ENCODE results near the gene IL17RE. TPM values are rescaled to one million over a fixed set of nuclear protein-coding genes. Genes with fewer than 3 reads are reported as not detected.

IL17RE gene
- total RNA-seq, 1 donor from 2014 or later, result 0.74 TPM

DNA sequence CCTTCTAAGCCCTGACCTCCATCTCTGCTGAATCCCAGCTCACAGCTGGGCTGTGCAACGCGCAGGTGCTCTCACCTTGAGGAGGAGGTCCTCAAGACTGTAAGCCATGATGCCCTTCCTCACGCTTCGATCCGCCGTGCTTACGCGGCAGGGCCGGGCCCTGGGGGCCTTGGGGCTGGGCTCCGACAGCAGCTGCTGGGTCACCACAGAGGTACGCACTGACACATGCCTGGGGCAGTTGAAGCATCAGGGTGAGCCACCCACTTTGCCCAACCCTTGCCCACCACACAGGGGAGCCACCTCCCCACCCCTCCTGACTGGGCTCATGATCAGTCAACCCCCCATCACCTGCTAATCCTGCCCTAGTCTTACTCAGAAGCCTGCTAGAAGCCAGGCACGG lies 25.7 kb upstream of the IL17RE start:
- Mint-ChIP-seq H3K4me1 (ENCODE audit: unreplicated experiment) (no peaks in the 10 kb centered on the region), H3K4me3 (ENCODE audit: unreplicated experiment) (no peak overlapping the region), H3K36me3 (ENCODE audit: low read depth, unreplicated experiment) (no peaks in the 10 kb centered on the region), H3K27me3 (ENCODE audit: unreplicated experiment) (peaks cover 2% of the 10 kb centered on the region), H3K27ac (ENCODE audit: unreplicated experiment) (no peak overlapping the region), H3K9me3 (ENCODE audit: unreplicated experiment) (no peaks in the 10 kb centered on the region)
- TF ChIP-seq, protein P1, sequence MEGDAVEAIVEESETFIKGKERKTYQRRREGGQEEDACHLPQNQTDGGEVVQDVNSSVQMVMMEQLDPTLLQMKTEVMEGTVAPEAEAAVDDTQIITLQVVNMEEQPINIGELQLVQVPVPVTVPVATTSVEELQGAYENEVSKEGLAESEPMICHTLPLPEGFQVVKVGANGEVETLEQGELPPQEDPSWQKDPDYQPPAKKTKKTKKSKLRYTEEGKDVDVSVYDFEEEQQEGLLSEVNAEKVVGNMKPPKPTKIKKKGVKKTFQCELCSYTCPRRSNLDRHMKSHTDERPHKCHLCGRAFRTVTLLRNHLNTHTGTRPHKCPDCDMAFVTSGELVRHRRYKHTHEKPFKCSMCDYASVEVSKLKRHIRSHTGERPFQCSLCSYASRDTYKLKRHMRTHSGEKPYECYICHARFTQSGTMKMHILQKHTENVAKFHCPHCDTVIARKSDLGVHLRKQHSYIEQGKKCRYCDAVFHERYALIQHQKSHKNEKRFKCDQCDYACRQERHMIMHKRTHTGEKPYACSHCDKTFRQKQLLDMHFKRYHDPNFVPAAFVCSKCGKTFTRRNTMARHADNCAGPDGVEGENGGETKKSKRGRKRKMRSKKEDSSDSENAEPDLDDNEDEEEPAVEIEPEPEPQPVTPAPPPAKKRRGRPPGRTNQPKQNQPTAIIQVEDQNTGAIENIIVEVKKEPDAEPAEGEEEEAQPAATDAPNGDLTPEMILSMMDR (IDR thresholded peaks at IDR 0.05; ENCODE audit: unreplicated experiment), result no peak
- no peak for DNase-seq (ENCODE audit: low spot score)

DNA sequence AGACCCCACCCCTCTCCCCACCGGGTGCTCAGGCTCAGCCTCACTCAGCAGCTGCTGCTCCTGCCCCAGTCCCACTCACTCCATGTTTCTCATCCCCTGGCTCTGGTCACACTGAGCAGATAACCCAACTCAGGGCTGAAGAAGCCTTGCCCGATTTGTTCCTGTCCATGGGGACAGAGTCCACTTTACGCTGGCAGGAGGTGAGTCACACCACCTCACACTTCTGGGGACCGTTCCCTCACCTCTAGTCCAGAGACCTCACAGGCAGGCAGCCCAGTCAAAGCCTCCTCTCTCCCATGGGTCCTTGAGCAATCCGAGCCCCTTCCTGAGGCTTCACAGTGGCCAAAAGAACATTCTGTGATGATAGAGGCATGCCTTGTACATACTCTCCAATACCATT lies 23.9 kb upstream of the IL17RE start:
- Mint-ChIP-seq H3K27me3 (ENCODE audit: unreplicated experiment) (peaks cover 2% of the 10 kb centered on the region), H3K36me3 (ENCODE audit: low read depth, unreplicated experiment) (no peaks in the 10 kb centered on the region), H3K9me3 (ENCODE audit: unreplicated experiment) (no peaks in the 10 kb centered on the region), H3K4me3 (ENCODE audit: unreplicated experiment) (no peak overlapping the region), H3K27ac (ENCODE audit: unreplicated experiment) (no peak overlapping the region), H3K4me1 (ENCODE audit: unreplicated experiment) (no peaks in the 10 kb centered on the region)
- DNase-seq (ENCODE audit: low spot score), result no peak
- TF ChIP-seq, protein P1 (IDR thresholded peaks at IDR 0.05; ENCODE audit: unreplicated experiment), result no peak

DNA sequence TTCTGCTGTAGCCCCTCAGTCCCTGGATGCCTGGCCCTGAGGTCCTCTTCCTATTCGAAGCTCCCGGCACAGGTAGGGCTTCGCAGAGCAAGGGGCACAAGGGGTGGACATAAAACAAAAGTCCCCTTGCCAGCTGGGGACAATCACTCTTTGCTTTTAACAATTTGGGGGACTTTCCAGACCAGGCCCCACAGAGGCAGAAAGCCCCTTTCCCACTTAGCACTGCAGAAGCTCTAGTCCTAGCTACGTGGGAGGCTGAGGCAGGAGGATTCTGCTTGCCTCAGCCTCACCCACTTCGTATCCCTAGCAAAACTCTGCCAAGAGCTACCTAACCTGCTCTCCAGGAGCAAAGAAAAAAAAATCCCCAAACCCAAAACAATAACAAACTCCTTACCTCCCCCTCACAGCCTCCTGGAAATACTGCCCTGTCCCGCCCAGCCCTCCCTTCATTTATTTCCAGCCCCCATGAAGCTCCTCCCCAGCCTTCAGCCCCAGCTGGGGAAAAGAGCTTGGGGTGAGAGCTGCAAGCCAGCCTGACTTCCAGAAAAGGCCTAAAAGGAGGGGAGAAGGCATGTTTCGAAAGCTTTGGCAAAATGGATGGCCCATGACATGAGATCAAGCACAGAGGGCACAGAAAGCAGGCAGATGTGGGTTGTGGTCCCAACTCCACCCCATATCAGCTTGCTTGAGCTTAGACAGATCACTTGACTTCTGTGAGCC lies 22.7 kb upstream of the IL17RE start, which contains the start of gene CIDEC:
CIDEC (minus strand) TSS at position 424 of the 720 bp plus-strand sequence. CDS start 1,767 bp downstream, outside the sequence.
- Mint-ChIP-seq H3K4me1 (ENCODE audit: unreplicated experiment) (no peaks in the 10 kb centered on the region), H3K36me3 (ENCODE audit: low read depth, unreplicated experiment) (no peaks in the 10 kb centered on the region), H3K9me3 (ENCODE audit: unreplicated experiment) (no peaks in the 10 kb centered on the region), H3K4me3 (ENCODE audit: unreplicated experiment) (no peak within 1 kb of the TSS), H3K27me3 (ENCODE audit: unreplicated experiment) (peaks cover 2% of the 10 kb centered on the region), H3K27ac (ENCODE audit: unreplicated experiment) (peak within 1 kb of the TSS; percentile 36)
- TF ChIP-seq, protein P1 (IDR thresholded peaks at IDR 0.05; ENCODE audit: unreplicated experiment), result no peak
- DNase-seq (ENCODE audit: low spot score), result no peak

DNA sequence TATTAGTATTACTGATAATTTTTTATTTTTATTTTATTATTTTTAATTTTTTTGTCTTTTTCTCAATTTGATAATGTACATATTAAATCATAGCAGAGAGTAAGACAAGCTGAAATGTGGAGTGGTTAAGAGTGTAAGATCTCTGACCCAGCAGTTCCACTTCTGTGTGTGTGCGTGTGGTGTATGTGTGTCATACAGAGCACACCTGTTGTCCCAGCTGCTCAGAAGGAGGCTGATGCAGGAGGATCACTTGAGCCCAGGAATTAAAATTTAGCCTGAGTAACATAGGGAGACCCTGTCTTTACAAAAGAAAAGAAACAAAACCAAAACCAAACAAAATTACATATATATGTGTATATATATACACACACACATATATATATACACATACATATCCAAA lies 21.2 kb upstream of the IL17RE start:
- TF ChIP-seq, protein P1 (IDR thresholded peaks at IDR 0.05; ENCODE audit: unreplicated experiment), result no peak
- no peaks in the 10 kb centered on the region for H3K4me1 Mint-ChIP-seq (ENCODE audit: unreplicated experiment)
- no peaks in the 10 kb centered on the region for H3K36me3 Mint-ChIP-seq (ENCODE audit: low read depth, unreplicated experiment)
- no peak for DNase-seq (ENCODE audit: low spot score)
- H3K4me3 Mint-ChIP-seq (ENCODE audit: unreplicated experiment), result no peak overlapping the region
- no peaks in the 10 kb centered on the region for H3K9me3 Mint-ChIP-seq (ENCODE audit: unreplicated experiment)
- H3K27me3 Mint-ChIP-seq (ENCODE audit: unreplicated experiment), result peaks cover 2% of the 10 kb centered on the region
- no peak overlapping the region for H3K27ac Mint-ChIP-seq (ENCODE audit: unreplicated experiment)

All from endothelial cell (in vitro differentiated cells).